Smooth muscle cell of the coronary artery (primary cell): ENCODE measurements around the gene GNAS. TPM values are rescaled to one million over a fixed set of nuclear protein-coding genes. Genes with fewer than 3 reads are reported as not detected.

ENCODE experiments used
- total RNA-seq: library from RNA; depleted of rRNA; stranded (reverse); fragments of >200 nt; gene quantifications from 2 replicates; pipeline ENCODE4 v1.2.3, GENCODE V29; 2014; ENCODE audit warnings: low replicate concordance

Gene GNAS
- total RNA-seq = 501 and 607 TPM in 2 replicates

DNA sequence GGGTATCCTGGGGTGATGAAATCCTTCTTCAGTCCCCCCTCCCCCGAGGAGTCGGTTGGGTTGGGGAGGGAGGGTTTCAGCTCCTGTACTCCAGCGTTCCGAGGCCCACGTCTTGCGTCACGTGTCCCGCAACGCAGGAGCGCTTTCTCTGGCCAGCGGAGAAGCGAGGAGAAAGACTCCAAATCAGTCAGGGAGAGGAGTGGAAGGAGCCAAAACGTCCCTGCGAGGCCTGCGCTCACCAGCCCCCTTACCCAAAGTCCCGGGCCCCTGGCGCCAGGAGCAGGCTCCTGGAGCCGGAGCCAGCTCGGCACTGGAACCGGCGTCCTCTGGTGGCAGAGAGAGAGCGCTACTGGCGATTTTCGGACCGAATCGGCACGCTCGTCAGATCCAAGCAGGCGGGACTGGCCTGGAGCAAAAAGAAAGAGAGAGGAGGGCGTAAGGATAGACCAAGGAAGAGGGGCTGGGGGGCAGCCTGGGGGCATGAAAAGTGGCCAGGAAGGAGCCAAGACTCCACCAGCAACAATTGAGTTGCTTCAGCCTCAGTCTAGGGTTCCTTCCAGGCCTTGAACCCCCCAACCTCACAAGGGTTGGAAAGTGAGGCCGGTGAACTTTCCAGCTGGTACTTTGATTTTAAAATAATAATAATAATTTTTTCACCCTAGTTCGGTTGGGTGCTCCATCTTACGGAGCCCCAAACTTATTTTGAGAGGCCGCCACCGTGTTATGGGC is at the start of gene GNAS:
Gene GNAS, plus strand, starts transcription at position 174 of the 729 bp plus-strand sequence.

DNA sequence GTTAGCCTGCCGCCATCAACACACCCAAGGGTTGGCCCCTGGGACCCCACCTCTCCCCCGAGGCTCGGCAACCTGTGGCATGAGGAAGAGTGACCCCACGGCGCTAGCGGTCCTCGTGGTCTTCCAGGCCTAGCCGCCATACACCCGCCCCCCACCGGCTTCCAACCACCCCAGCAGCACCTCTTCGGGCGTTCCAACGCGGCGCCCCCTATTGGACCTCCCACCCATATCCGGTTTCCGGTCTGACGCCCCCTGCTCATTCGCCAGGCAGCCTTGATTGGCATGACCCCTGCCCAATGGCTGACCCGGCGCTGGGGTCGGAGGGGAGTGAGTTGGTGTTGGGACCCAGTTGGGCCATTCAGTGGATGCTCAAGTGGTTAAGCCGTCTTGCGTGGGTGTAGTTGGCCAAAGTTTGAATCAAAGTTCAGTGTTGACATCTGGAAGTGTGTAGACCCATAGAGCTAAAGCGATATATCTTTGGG is 1.8 kb upstream of the GNAS start, which contains the start of gene GNAS-AS1:
Gene GNAS-AS1, minus strand, starts transcription at position 210 of the 482 bp plus-strand sequence.

Other genes starting within 250 kb of the GNAS start
- 41.4 and 103 TPM in 2 replicates for gene STX16, start 201.4 kb upstream of the GNAS start, total RNA-seq
- 20.1 and 24.1 TPM in 2 replicates for gene NPEPL1, start 159.9 kb upstream of the GNAS start, total RNA-seq
- gene GNAS-AS1, start 1.8 kb upstream of the GNAS start, total RNA-seq = 0.35 and 1.1 TPM in 2 replicates
- 54.4 and 63.7 TPM in 2 replicates for gene NELFCD, start 128.5 kb downstream of the GNAS start, total RNA-seq
- 280 and 325 TPM in 2 replicates for gene CTSZ, start 154.5 kb downstream of the GNAS start, total RNA-seq
- not detected in 2 replicates for gene TUBB1, start 166.7 kb downstream of the GNAS start, total RNA-seq
- gene ATP5F1E, start 179.6 kb downstream of the GNAS start, total RNA-seq = 34.3 and 34.9 TPM in 2 replicates
- 62.6 and 75.1 TPM in 2 replicates for gene PRELID3B, start 190.1 kb downstream of the GNAS start, total RNA-seq